Activated naive CD4-positive, alpha-beta T cell (primary cell): ENCODE measurements around the gene FAM204A.

ENCODE experiments used
- DNase-seq, 4 experiments: peaks; one replicate each; lab custom pipeline; 2025; lab: John Stamatoyannopoulos, UW

The FAM204A gene

DNA sequence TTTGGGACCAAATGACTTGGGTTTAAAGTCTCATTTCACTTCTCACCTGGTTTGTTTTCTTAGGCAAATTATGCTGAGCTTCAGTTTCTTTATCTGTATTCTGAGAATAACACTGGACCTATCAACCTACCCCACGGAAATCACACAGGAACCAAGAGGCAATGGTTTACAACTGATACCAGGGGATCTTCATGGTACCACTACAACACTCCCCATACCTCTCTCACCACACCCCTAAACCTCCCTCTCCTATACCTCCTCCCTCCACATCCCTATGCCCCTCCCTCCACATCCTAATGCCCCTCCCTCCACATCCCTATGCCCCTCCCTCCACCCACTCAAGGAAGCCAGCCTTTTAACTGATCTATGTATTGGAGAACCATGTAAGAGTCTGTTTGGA, 9.9 kb downstream of the FAM204A start:
- DNase-seq: no peak

DNA sequence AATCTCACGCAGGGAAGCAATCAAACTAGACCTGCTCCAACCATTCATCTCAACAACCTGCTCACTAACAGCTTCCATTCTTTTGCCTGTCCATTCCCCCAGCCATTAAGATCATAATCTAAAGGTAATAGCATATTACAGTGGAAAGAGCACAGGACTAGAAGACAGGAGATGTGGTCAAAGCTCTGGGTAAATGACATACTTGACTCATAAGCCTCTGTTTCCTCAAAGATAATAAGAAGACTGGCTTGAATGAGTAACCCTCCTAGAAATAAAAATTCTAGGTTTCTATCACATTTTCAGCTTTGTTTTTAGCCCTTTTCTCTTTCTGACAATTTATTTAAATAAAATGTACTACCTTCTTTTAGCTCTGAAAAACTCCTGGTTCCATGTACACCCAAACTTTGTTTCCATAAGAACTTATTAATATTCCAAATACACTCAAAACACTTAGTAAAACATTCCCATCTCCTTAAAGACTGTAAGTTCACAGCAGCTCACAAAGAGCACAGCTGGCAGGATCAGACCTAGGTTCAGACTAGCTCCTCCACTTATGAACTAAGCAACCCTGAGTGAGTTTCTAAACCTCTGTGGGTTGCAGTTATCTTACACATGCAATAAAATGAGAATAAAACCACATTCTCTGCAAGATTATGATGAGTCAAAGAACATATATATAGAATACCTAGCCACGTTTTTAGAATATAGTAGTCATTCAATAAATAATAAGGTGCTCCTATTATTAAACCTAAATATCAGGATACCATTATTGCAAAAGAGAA, 11.6 kb downstream of the FAM204A start:
- DNase-seq: no peak

DNA sequence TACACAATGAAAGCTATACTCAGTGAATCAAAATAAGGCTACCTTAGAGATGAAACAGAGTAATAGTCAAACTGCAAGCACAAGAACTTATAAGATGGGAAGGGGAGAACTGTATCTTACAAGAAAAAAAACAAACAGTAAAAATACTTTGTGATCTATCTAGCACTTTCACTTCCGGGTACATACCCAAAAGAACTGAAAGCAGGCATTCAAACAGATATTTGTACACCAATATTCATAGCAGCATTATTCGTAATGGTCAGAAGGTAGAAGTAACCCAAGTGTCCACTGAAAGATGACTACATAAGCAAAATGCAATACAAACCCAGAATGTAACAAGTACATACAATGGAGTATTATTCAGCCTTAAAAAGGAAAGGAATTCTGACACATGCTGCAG, 18.0 kb downstream of the FAM204A start:
- no peak for DNase-seq

DNA sequence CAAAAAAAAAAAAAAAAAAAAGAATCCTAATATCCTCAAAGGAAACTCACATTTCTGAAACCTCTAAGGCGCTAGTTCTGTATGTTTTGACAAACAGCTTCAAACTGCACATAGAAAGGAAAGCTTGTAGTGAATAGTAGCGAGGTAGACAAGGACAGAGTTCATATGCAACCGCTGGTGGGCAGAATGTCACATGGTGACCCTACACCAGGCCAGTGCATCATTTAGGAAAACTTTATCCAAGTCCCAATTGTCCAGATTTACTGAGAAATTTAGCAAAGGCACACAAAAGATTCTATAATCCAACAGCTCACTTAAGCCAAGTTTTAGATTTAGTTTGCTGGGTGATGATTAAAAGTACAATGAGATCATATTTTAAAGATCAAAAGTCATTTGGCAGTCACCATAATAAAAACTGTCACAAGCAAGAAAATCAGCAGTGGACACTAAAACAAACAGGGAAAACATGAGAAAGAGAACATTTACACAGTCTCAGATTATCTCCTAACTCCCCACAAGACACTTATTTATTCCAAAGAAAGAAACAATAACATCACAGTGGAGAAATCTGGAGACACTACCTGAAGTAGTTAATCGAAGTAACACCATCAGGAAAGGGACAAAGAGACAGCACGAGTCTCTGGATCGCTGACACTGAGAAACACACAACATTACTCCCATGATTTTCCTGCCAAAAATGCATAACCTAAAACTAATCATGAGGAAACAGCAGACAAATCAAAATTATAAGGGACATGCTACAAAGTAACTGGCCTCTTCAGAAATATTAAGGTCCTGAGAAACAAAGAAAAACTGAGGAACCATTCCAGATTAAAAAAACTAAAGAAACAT, 20.2 kb downstream of the FAM204A start:
- no peak for DNase-seq

DNA sequence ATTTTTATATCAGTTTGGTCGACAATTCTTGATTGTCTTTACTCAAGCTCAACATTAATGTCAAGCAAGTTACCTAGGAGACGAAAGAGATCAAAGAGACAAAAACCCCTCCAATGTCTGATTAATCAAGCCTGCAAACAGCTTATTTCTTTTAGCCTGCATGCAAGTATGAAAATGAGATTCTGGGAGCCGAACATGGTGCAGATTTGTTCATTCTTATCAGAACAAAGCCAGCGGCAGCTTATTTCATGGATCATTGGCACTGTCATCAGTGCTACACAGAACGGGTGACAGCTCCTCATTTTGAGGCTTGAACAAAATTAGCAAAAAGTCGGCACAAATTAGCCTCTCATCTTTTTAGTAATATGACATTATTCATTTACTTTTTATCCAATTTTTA, 26.5 kb downstream of the FAM204A start:
- no peak for DNase-seq

DNA sequence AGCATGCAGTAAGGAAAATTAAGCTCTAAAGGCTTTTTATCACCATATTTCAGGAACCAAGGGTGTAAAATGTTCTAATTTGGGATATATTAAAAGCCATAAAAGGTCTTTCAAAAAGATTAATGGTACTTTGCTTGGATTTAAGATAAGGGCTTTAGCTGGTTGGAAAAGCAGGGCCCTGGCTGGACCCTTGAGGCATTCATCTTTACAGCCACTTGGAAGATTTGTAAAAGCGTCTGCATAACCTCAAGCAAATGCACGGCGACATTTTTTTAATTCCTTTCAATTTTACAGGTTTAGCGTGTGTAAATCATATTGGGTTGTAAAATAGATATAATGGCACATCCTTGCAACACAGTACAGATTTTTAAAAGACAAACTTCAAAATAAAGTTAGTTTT, 27.2 kb downstream of the FAM204A start:
- DNase-seq: no peak

DNA sequence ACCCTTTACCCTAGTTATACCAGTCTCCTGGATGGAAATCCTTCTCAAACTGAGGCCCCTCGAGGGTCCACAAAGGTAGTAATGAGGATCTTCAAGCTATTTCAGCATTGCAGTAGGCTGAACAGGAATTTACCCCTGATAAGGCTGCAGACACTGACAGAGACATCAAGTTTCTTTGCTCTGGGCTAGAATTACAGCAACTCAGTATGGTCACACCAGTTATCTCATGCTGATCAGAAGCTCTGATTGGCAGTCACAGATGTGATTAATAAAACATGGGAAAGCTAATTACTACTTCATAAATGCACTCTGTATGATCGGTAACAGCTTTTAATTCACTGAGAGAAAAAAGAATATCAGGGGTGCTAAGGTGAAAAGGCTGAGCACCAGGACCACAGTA, 30.6 kb downstream of the FAM204A start:
- DNase-seq: no peak

DNA sequence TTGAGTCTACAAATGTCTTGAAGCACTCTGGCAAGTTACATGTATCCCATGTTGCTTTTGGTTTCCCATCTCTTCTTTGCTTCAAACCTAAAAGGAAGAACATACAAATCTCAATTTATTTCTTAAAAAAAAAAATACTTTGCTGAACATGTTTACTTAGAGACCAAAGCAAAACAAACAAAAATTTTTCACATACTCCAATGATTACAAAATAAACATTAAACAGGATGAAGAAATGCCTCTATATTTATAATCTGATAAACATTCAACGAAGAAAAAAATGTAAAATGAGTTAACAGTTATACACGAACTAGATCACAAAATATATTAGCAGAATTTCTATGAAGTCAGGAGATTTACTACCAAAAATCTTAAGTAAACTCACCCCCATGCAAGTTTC, 31.3 kb downstream of the FAM204A start:
- DNase-seq: no peak

DNA sequence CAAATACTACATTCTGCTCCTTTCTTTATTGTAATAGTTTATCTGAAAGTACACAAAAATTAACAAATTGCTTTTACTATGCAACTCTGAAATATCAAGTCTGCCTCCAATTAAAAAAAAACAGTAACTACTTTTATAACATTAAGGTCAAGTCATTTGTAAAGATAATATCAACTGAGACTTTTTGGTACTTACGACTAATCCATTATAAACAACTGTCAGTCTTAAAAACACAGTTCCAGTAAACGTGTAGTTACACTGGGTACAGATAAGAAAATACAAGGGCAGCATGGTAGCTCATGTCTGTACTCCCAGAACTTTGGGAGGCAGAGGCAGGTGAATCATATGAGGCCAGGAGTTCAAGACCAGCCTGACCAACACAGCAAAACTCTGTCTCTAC, 32.2 kb downstream of the FAM204A start:
- DNase-seq: no peak

DNA sequence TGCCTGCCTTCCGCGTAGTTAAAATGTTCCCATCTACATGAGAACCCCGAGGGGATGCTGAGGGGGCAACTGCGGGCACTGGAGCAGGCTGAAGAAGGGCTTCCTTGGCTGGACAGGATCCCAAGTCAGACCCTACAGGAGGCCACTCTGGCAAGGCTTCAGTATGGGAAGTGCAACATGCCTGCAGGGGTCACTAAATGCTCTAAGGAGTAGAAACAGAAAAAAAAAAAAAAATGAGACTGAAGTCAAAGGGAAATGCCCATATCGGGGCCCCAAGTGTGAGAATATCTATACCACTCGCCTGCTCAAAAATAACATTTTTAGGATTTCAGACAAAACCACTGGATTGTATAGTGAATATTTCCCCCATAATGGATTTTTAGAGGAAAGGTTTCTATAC, 33.5 kb downstream of the FAM204A start:
- no peak for DNase-seq

DNA sequence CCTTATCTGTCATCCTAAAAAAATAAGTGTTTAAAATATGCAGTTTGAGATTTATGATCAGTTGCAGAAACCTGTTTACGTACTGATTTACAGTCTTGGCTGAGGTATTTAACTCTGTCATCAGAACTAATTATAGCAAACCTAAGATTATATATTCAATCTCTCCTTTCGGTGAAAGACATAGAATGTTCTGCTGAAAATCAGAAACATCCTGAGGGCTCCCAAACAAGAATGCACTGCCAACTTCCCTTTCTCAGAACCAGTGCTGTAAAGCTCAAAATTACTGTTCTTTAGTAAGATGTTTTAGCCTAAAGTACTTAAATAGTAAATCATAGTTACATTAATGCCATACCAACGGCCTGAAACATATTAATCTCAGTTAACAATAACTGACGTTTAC, 34.3 kb downstream of the FAM204A start:
- DNase-seq: no peak

DNA sequence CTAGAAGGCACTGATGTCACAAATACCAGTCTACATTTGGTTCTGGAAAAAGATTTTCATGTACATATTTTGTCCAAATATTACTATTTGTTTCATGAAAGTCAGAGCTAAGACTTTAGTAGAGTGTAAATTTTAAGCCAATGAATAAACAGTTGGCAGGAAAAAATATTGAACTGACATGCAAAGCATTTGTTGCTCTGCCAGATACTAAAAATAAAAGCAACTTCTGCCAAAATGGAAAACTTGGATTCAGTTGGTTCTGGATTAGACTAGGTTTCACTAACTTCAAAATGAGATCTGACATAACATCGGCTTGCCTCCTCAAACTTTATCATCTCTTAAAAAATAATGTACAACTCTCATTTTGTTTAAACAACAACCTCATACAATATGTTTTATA, 34.9 kb downstream of the FAM204A start:
- no peak for DNase-seq

DNA sequence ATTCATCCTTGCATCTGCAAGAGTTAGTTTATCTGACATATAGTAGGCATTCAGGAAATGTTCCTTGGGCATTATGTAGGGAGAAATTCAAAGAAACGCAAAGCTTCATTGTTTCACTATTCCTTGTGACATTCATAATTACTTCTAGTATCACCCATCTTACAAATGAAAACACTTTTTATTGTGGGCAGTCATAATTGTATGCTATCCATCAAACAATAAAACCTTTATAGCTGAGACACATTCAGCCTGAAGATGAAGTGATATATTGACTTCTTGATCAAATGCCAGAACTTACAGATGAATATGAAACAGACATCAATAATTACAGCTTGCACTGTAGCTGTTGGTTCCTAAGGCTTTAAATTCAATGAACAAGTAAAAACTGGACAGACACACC, 36.4 kb downstream of the FAM204A start:
- DNase-seq: no peak

DNA sequence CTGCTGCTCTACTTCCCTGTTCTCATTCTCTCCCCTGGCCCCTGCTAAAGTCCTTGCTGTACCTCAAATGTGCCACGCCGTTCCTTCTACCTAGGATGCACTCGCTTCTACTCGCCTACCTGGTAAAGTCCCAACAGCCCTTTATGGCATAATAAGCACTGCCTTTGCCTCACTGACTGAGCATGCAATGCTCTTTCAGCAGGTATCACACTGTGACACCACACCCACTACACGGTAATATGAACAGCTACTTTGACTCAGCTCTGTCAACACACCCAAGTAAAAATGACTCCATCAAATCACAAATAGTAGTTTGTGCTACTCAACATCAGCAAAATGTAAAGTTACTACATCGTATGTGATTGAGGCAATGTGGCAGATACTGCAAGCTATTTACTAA, 37.6 kb downstream of the FAM204A start:
- DNase-seq: no peak

DNA sequence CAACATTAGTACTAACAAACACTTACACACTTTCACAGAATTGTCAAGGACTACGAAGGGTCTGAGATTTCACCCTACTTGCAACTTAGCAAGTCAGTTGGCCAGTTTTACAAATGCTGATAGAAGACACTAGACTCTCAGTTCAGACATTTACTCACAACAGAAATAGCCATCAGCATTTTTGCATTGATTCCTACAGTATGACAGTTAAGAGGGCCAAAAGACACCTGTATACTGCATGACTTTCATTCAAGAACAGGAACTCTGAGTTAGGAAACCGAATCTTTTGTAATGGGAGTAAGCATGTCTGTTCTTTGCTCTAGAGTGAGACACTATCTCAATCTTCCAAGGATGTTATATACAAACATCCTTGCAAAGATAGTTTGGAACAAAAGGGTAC, 40.9 kb downstream of the FAM204A start:
- no peak for DNase-seq

DNA sequence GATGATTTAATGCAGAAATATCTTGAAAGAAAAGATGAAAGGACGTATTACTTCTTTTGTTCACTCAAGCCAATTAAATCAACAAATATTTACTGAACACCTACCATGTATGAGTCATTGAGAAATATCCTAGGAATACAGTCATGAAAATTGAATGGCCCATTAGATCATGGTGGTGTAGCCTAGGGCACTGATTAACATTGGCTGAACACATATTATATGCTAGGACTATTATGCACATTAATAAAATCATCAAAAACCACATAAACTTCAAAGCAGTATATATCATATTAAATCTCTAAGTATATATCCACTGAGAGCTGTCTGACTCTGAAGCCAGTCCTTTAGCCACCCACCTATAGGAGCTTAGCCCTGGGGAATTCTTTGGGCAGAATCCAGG, 41.8 kb downstream of the FAM204A start:
- DNase-seq: no peak

DNA sequence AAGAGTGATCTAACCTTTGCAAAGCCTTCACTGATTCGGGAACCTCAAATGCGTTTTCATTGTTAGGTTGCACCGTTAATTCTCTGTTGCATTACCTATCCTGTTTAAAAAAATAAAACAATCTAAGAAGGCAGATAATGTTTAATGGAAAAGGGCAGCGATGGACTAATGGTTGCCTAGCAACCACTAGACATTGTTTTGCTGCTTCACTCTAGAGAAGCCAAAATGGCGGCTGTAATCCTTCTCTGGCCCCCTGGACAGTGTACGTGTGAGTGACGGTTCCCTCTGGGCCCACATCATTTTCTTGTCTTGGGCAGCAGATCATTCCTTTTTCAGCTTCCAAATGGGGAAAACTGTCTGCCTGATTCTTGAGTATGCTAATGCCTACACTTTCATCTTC, 43.3 kb downstream of the FAM204A start:
- DNase-seq: no peak

DNA sequence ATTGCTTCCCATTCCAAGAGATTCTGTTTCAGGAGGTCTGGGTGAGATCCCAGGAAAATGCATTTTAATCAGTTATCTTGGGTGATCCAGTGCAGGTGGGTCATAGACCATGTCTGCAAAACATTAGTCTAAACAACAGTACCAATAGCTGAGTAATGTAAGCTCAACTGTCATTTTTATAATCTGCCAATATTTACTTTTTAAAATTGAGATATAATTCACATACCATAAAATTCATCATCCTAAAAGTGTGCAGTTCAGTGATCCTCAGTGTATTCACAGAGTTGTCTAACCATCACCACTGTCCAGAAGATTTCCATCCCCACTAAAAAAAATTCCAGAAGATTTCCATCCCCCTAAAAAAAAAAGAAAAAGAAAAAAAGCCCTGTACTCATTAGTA, 51.0 kb downstream of the FAM204A start:
- no peak for DNase-seq

DNA sequence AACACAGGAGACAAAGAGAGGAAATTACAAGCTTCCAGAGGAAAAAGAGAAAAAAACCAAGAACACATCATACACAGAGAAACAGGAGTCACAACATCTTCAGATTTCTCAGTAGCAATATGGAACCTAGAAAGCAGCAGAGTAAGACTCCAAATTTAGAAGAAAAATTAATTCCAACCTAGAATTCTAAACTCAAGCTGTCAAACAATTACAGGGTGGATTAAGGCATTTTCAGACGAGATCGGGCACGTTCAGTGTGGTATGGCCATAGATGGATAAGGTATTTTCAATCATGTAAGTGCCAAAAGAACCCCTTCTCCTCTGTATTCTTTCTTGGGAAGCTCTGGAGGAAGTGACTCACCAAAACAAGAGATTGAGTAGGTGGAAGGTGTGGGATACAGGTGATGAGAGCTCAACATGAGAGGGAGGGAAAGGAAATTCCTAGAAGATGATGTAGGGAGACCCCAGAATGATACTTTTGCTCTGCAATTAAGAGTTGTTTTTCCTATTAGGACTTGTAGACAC, 51.6 kb downstream of the FAM204A start:
- no peak for DNase-seq

DNA sequence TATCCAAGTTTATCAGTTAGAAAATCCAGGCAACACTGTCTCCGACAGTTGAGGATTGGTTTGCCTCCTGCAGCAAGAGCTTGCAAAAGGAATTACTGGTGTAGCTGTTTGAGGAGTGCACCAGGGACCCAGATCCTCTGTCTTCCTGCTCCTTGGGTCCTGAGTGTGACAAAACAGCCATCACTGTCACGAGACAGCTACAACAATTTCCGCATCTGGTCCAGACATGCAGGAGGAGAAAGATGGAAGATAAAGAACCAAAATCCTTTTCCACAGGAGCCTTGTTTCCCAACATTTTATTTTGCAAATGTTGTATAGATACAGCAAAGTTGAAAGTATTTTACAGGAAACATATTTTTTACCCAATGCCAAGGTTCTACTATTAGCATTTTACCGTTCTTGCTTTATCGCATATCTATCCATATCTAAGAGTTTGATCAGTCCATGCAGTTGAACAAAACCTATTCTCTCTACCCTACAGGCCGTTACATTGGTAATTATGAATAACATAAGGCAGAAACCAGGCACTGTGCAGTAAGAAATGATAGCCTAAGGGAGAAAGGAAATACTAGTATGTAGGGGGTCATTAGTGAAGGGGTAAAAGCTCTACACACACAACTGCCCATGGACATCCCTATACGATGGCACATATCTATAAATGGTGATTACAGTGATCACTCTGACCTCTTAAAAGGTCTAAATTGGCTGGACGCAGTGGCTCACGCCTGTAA, 54.9 kb downstream of the FAM204A start:
- no peak for DNase-seq

DNA sequence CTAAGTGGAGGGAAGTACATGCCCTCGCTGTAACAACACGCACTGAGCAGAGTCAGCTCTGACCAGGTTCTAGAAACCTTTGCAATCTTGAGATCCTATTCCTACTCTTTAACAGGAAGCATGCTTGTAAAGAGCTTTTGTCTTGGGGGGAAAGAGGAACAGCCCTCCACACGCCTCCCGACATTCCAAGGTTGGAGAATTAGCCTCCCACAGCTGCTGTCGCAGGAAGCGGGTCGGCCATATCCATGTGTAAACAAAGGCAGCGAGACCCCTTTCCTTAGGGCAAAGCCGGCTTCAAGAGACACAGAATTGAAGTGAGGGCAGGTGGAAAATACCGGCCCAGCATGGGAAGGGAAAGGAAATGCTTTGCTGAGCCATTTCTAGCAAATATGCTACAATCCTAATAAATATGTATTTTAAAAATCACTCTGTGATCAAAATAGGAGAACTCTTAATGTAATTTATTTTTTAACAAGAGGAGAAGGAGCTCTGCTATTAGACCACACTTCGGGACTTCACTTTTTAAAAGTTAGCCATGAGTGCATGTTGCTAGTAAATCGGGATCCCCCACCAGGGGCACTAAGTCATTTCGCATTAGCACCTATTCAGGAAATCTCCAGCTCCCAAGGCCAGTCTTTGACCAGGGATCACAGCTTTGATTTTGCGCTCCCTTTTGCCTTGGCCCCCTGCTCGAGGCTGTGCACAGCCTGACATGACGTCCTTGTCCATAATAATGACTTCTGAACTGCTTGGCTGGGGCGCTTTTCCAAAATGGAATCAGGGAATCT, 55.9 kb downstream of the FAM204A start:
- no peak for DNase-seq

DNA sequence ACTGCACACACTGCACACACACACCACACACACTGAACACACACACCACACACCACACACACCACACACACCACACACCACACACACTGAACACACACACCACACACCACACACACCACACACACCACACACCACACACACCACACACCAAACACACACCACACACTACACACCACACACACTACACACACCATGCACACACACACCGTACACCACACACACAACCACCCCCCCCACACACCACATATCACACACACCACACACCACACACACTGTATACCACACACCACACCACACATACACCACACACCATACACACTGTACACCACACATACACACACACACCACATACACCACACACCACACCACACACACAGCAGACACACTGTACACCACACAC, 59.5 kb downstream of the FAM204A start:
- DNase-seq: no peak
